Measurements from ENCODE around the gene COL8A2.

DNA sequence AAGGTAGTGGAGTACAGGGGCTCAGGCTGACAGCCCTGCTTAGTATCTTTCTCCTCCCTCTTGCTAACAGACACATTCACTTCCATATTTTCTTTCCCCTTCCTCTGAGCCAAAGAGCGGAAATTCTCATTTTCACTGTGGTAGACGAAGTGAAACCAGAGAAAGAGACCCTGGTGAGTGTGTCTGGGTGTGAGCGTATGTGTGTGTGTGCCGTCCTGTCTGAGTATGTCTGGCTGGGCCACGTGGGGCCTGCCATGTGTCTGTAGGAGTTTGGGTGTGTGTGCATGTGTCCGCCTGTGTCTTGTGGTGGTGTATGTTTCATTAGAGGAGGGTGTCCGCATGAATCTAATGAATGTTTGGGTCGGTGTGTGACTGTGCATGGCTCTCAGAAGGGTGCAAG lies 1.7 kb downstream of the COL8A2 start:
- TF ChIP-seq POLR2A (IDR thresholded peaks at IDR 0.05) = no peak
- TF ChIP-seq, protein P1, sequence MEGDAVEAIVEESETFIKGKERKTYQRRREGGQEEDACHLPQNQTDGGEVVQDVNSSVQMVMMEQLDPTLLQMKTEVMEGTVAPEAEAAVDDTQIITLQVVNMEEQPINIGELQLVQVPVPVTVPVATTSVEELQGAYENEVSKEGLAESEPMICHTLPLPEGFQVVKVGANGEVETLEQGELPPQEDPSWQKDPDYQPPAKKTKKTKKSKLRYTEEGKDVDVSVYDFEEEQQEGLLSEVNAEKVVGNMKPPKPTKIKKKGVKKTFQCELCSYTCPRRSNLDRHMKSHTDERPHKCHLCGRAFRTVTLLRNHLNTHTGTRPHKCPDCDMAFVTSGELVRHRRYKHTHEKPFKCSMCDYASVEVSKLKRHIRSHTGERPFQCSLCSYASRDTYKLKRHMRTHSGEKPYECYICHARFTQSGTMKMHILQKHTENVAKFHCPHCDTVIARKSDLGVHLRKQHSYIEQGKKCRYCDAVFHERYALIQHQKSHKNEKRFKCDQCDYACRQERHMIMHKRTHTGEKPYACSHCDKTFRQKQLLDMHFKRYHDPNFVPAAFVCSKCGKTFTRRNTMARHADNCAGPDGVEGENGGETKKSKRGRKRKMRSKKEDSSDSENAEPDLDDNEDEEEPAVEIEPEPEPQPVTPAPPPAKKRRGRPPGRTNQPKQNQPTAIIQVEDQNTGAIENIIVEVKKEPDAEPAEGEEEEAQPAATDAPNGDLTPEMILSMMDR (IDR thresholded peaks at IDR 0.05) = no peak

All from testis (tissue), 2 donors.